ENCODE data around the gene TSBP1. TPM values are rescaled to one million over a fixed set of nuclear protein-coding genes. Genes with fewer than 3 reads are reported as not detected.

The TSBP1 gene
- polyA plus RNA-seq, 1 donor from 2014 or later, result not detected

- Histone ChIP-seq H3F3A (ENCODE audit: insufficient read depth, low read length, poor library complexity, severe bottlenecking) (no peaks in the 10 kb centered on the region), H3K36me3 (ENCODE audit: insufficient read depth, low read length) (no peaks in the 10 kb centered on the region), H3K9me2 (ENCODE audit: insufficient read depth, low read length) (no peaks in the 10 kb centered on the region), H3K79me2 (replicated peaks; ENCODE audit: insufficient read depth, low read length) (no peaks in the 10 kb centered on the region), H3K9ac (ENCODE audit: low read length) (no peak overlapping the region), H3K4me3 (ENCODE audit: low read length) (no peak overlapping the region), H3K27me3 (ENCODE audit: insufficient read depth, low read depth, low read length) (no peaks in the 10 kb centered on the region), H4K20me1 (ENCODE audit: insufficient read depth) (no peaks in the 10 kb centered on the region), H3K27ac (ENCODE audit: low read length) (no peak overlapping the region), H3K4me2 (ENCODE audit: low read length) (no peak overlapping the region), H3K9me3 (ENCODE audit: low read length) (no peaks in the 10 kb centered on the region), H2AFZ (ENCODE audit: low read depth, low read length) (no peak overlapping the region)
- TF ChIP-seq EP300 (conservative IDR thresholded peaks at IDR 0.05; ENCODE audit: poor library complexity, severe bottlenecking) (no peak), POLR2AphosphoS5 (IDR thresholded peaks at IDR 0.05) (no peak), MXI1 (conservative IDR thresholded peaks at IDR 0.05; ENCODE audit: poor library complexity, severe bottlenecking) (no peak), REST (IDR thresholded peaks at IDR 0.05; ENCODE audit: borderline replicate concordance) (no peak), EZH2 (IDR thresholded peaks at IDR 0.05; ENCODE audit: borderline replicate concordance, insufficient read depth, low read length, poor library complexity, severe bottlenecking) (no peak), TAF1 (IDR thresholded peaks at IDR 0.05; ENCODE audit: low read depth) (no peak)
- TF ChIP-seq, protein P1, sequence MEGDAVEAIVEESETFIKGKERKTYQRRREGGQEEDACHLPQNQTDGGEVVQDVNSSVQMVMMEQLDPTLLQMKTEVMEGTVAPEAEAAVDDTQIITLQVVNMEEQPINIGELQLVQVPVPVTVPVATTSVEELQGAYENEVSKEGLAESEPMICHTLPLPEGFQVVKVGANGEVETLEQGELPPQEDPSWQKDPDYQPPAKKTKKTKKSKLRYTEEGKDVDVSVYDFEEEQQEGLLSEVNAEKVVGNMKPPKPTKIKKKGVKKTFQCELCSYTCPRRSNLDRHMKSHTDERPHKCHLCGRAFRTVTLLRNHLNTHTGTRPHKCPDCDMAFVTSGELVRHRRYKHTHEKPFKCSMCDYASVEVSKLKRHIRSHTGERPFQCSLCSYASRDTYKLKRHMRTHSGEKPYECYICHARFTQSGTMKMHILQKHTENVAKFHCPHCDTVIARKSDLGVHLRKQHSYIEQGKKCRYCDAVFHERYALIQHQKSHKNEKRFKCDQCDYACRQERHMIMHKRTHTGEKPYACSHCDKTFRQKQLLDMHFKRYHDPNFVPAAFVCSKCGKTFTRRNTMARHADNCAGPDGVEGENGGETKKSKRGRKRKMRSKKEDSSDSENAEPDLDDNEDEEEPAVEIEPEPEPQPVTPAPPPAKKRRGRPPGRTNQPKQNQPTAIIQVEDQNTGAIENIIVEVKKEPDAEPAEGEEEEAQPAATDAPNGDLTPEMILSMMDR (IDR thresholded peaks at IDR 0.05; ENCODE audit: poor library complexity, severe bottlenecking), result no peak
Observed at GRCh38 chr6:32294566-32294965, 77.1 kb downstream of the TSBP1 start.

DNA sequence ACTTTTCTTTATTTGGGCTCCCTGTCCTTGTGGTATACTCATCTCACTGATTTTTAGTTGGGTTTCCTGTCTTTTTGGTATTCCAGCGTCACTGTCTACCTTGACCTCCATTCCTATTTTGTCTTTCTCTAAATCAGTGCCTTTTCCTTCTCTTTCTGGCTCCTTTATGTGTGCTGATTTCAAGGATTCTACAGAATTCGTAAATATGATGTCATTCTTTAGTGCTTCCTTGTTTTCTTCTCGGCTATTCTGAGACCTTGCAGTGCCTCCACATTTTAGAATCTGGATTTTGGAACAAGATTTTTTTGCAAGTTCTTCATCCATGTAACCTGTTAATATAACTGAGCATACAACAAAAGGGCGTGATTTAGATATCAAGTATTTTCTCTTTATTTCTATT is 78.0 kb downstream of the TSBP1 start:
- H3K27ac ChIP-seq (ENCODE audit: low read length), result no peak overlapping the region
- no peaks in the 10 kb centered on the region for H4K20me1 ChIP-seq (ENCODE audit: insufficient read depth)
- no peak overlapping the region for H3K4me3 ChIP-seq (ENCODE audit: low read length)
- H3K36me3 ChIP-seq (ENCODE audit: insufficient read depth, low read length), result no peaks in the 10 kb centered on the region
- H2AFZ ChIP-seq (ENCODE audit: low read depth, low read length), result no peak overlapping the region
- TF ChIP-seq TAF1 (IDR thresholded peaks at IDR 0.05; ENCODE audit: low read depth), result no peak
- H3K9me2 ChIP-seq (ENCODE audit: insufficient read depth, low read length), result no peaks in the 10 kb centered on the region
- no peaks in the 10 kb centered on the region for H3F3A ChIP-seq (ENCODE audit: insufficient read depth, low read length, poor library complexity, severe bottlenecking)
- H3K4me2 ChIP-seq (ENCODE audit: low read length), result no peak overlapping the region
- no peaks in the 10 kb centered on the region for H3K27me3 ChIP-seq (ENCODE audit: insufficient read depth, low read depth, low read length)
- H3K9ac ChIP-seq (ENCODE audit: low read length), result no peak overlapping the region
- H3K9me3 ChIP-seq (ENCODE audit: low read length), result no peaks in the 10 kb centered on the region
- no peaks in the 10 kb centered on the region for H3K79me2 ChIP-seq (replicated peaks; ENCODE audit: insufficient read depth, low read length)

GRCh38 chr6:32291543-32291942 is 80.2 kb downstream of the TSBP1 start:
- no peaks in the 10 kb centered on the region for H3K36me3 ChIP-seq (ENCODE audit: insufficient read depth, low read length)
- no peak overlapping the region for H3K9ac ChIP-seq (ENCODE audit: low read length)
- H3K79me2 ChIP-seq (replicated peaks; ENCODE audit: insufficient read depth, low read length), result no peaks in the 10 kb centered on the region
- no peak overlapping the region for H3K27ac ChIP-seq (ENCODE audit: low read length)
- H3K9me2 ChIP-seq (ENCODE audit: insufficient read depth, low read length), result no peaks in the 10 kb centered on the region
- no peak overlapping the region for H3K4me2 ChIP-seq (ENCODE audit: low read length)
- no peaks in the 10 kb centered on the region for H3K27me3 ChIP-seq (ENCODE audit: insufficient read depth, low read depth, low read length)
- H3F3A ChIP-seq (ENCODE audit: insufficient read depth, low read length, poor library complexity, severe bottlenecking), result no peaks in the 10 kb centered on the region
- no peaks in the 10 kb centered on the region for H4K20me1 ChIP-seq (ENCODE audit: insufficient read depth)
- TF ChIP-seq EZH2 (IDR thresholded peaks at IDR 0.05; ENCODE audit: borderline replicate concordance, insufficient read depth, low read length, poor library complexity, severe bottlenecking), result no peak
- TF ChIP-seq TAF1 (IDR thresholded peaks at IDR 0.05; ENCODE audit: low read depth), result no peak
- TF ChIP-seq, protein P1 (IDR thresholded peaks at IDR 0.05; ENCODE audit: poor library complexity, severe bottlenecking), result no peak
- TF ChIP-seq MXI1 (conservative IDR thresholded peaks at IDR 0.05; ENCODE audit: poor library complexity, severe bottlenecking), result no peak
- TF ChIP-seq REST (IDR thresholded peaks at IDR 0.05; ENCODE audit: borderline replicate concordance), result no peak
- H2AFZ ChIP-seq (ENCODE audit: low read depth, low read length), result no peak overlapping the region
- H3K4me3 ChIP-seq (ENCODE audit: low read length), result no peak overlapping the region
- no peaks in the 10 kb centered on the region for H3K9me3 ChIP-seq (ENCODE audit: low read length)
